Activated T-cell treated with anti-CD3 and anti-CD28 coated beads, Interleukin-2, amount 50 U/mL, for 1 hour (primary cell): ENCODE results near the gene ADAT2.
"Not testable (repeated sequence)": the region's sequence is repeated elsewhere in the genome, so short reads cannot be mapped to it uniquely, and the experiment has no call there.

Experiments used
- DNase-seq: peaks from one replicate; pipeline ENCODE4 v3.0.0-alpha.2; 2020

The ADAT2 gene

DNA sequence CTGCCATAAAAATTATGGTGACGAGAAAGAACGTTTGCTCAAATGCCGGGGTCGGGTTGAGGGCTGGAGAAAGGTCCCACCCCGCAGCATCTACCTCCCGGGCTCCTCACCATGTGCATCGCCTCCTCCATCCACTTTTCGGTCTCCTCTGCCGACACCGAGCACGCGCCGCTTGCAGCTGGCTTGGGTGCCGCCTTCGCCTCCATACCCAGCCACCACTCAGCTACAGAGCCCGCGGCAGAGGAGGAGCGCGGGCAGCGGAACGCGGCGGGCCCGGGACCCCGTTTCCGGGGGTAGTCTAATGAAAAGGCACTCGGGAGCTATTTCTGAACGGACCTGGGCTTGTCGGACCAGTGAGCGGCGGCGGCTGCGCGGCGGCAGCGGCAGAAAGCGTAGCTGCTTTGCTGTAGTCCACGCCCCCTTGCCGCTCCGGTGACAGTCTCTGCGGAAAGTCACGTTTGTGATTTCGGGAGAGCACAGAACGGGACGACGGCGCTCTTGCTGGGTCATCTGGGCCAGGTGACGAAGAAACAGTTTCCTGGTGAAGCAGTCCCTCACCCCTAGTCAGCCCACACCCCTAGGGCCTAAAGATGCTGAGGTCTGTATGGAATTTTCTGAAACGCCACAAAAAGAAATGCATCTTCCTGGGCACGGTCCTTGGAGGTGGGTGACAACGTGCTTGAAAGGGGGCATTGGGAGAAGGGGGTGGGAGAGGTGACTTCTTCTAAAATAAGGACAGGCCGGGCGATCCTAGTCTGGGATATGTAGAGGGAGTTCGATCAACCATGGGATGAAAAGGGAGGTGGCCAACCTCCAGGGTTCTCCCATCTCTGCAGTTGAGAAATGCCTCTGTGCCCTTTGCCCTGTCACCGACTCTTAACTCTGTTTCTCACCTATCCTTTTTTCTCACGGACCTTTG, at the start of gene ADAT2, which contains the start of gene PEX3:
ADAT2 (minus strand) TSS at position 243 of the 919 bp plus-strand sequence; CDS start at position 206, 37 bp downstream.
PEX3 (plus strand) TSS at position 353 of the 919 bp plus-strand sequence; CDS start at position 591, 238 bp downstream.
- peak; percentile 93 for DNase-seq

- no peak for DNase-seq
Measured at GRCh38 chr6:143498428-143498827, 47.9 kb upstream of the ADAT2 start.

GRCh38 chr6:143496974-143497373, 46.5 kb upstream of the ADAT2 start:
- no peak for DNase-seq

- no peak for DNase-seq
Measured at GRCh38 chr6:143490775-143491174, 40.3 kb upstream of the ADAT2 start.

GRCh38 chr6:143490244-143490643, 39.7 kb upstream of the ADAT2 start:
- no peak for DNase-seq

- DNase-seq = no peak
Measured at GRCh38 chr6:143486752-143487151, 36.3 kb upstream of the ADAT2 start.

- DNase-seq = no peak
Measured at GRCh38 chr6:143485967-143486366, 35.5 kb upstream of the ADAT2 start.

- DNase-seq = no peak
Measured at GRCh38 chr6:143482593-143482992, 32.1 kb upstream of the ADAT2 start.

DNA sequence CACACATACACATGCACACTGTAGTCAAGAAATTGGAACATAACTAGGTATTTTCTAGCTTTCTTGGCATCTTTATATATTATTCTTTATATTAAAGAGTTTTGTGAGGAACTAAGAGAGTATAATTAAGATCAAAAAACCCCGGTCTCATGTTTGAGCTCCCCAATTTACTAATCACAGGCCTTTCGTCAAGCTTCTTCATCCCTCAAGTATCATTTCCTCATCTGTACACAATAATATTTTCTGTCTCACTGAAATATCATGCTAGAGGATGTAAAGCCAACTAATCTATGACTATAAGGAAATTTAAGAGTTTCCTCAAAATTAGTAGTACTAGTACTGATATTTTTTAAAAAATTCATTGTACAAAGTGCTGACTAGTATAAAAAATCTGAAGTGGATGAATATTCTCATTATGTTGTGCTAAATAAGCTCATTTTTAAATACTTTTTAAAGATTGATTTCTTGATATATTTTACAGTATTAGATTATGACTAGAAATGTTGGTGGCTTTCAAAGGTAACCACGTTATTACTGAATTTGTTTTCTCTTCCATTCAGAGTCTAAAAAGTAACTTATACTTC, 28.1 kb upstream of the ADAT2 start:
- no peak for DNase-seq

GRCh38 chr6:143476545-143476944, 26.1 kb upstream of the ADAT2 start:
- DNase-seq = no peak

DNA sequence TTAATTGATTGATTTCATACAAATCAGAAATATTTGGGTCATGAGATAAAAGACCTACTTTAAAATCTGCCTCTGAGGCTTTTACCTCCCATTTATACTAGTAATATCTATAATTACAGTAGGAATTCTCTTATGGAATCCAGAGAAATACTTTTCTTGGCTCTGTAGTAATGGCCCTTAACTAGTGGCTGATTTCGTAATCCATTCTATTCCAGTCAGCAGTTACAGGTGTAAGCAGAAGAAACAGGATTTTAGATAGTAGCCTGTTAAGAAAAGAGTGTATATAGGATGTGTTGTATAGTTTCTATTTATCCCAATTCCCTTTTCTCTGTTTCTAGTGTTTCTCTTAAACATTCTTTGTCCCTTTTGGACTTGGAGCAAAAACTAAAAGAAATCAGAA, 21.3 kb upstream of the ADAT2 start:
- no peak for DNase-seq

GRCh38 chr6:143468823-143469222, 18.3 kb upstream of the ADAT2 start:
- DNase-seq = not testable (repeated sequence)

DNA sequence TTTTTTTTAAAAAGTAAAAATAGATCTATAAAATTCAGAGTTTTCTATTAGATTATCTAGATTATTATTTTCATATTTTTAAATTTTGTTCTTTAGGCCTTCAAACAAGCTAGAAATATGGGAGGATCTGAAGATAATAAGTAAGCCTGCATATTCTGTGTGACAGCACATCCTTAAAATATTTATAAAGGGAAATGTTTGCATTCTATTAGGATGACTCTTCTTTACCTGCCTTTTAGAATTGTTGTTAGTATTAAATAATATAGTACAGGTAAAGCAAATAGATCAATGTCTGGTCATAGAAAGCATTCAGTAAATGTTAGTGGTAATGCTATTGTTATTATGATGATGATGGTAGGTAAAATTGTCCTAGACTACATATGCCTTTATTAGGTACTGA, 17.5 kb upstream of the ADAT2 start:
- no peak for DNase-seq

- no peak for DNase-seq
Measured at GRCh38 chr6:143465546-143465945, 15.1 kb upstream of the ADAT2 start.

- no peak for DNase-seq
Measured at GRCh38 chr6:143457563-143458359, 7.3 kb upstream of the ADAT2 start.

- DNase-seq = no peak
Measured at GRCh38 chr6:143451531-143451930, 1.0 kb upstream of the ADAT2 start.

DNA sequence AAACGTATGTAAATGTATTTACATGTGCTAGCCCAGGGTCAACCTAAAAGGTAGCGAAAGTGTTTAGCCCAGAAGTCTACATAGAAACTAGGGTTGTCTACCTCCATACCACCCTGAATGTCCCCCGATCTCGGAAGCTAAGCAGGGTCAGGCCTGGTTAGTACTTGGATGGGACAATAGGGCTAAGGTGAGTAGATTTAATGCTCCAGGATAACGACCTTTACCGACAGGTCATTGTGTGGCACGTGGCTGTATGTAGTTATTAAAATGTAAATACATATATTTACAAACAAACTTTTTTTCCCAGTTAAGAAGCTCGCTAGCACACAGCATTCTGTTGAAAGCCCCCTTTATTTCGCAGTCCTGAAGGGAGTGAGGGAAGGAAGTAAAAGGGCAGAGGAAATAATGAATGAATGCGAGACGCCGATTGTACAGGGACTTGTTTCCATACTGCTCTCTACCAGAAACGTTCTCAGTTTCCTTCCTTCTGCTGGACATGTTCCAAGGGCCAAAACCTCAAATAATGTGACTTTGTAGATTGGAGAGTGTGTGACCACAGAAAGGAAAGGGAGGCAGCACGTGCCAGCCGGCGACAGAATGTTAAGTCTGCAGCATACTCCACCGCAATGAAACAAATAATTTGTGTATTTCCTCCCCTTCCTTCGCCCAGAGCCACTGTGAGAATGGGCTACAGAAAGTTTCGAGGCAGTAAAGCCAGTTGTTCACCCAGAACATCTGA, 612 bp downstream of the ADAT2 start:
- peak; percentile 70 for DNase-seq

GRCh38 chr6:143449082-143449713, 1.3 kb downstream of the ADAT2 start:
- no peak for DNase-seq

GRCh38 chr6:143447865-143448264, 2.6 kb downstream of the ADAT2 start:
- DNase-seq = not testable (repeated sequence)

DNA sequence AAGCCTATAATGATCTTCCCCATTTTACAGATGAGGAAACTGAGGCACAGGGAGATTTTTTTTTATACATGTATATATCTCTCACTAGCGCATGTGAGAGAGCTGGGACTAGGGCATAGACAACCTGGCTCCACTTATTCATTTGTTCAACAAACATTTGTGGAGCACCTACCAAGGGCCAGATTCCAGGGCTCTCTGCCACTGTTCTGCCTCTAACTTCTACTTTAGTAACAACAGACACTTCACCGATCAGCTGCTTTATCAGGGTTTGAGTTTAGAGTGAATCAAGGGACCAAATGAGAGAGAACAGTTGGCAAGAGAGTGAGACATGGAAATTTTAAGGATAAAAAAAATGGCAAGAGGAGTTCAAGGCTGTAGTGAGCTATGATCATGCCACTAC, 7.4 kb downstream of the ADAT2 start:
- no peak for DNase-seq

DNA sequence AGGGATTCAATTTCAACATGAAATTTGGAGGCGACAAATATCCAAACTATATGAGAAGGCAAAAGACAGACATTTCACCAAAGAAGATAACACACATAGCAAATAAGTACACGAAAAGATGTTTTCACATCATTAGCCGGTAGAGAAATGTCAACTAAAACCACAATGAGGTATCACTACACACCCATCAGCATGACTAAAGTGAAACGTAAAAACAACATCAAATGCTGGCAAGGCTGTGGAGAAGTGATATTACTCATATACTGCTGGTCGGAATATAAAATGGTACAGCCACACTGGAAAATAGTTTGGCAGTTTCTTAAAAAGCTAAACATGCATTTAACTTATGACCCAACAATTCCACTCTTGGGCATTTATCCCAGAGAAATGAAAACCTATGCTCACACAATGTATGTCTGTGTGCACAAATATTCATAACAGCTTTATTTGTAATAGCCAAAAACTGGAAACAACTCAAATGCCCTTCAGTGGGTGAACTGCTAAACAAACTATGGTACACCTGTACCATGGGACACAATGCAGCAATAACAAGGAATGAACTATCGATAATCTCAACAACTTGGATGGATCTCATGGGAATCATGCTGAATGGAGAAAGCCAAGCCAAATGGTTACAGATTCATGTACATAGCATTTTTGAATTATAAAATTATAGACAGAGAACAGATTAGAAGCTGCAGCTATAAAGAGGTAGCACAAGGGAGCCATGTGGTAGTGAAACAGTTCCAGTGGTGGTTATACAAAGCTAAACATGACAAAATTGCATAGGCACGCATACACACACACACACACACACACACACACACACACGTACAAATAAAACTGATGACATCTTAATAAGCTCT, 8.6 kb downstream of the ADAT2 start:
- DNase-seq = no peak
